Measurements from ENCODE around the gene CD244.
"Not testable (repeated sequence)": the region's sequence is repeated elsewhere in the genome, so short reads cannot be mapped to it uniquely, and the experiment has no call there.

Gene CD244

GRCh38 chr1:160789051-160789701, 73.5 kb downstream of the CD244 start:
- DNase-seq: no peak
- Histone ChIP-seq H3K23ac (ENCODE audit: low read length in 2 of 2) (no peak overlapping the region), H3K9me3 (ENCODE audit: control insufficient read depth, low read length) (peaks cover 4% of the 10 kb centered on the region), H3K4me3 (ENCODE audit: insufficient read depth in 1 of 2, low read depth in 1 of 2, low read length in 2 of 2) (no peak overlapping the region), H3K4me2 (ENCODE audit: low read length, poor library complexity, severe bottlenecking) (no peak overlapping the region), H4K91ac (ENCODE audit: low read length) (no peak overlapping the region), H3K14ac (ENCODE audit: low read length in 2 of 2) (no peak overlapping the region), H3K36me3 (ENCODE audit: control insufficient read depth in 1 of 2, insufficient read depth in 2 of 2, low read depth in 1 of 2, low read length in 2 of 2) (no peaks in the 10 kb centered on the region), H2BK5ac (ENCODE audit: low read depth, low read length, poor library complexity, severe bottlenecking) (no peak overlapping the region), H3K79me1 (replicated peaks; ENCODE audit: low read length, poor library complexity, severe bottlenecking) (no peaks in the 10 kb centered on the region), H3K27ac (ENCODE audit: low read length, poor library complexity, severe bottlenecking) (no peak overlapping the region), H3K27me3 (ENCODE audit: control insufficient read depth in 1 of 2, insufficient read depth in 1 of 2, low read length in 2 of 2) (no peaks in the 10 kb centered on the region), H3K18ac (ENCODE audit: low read depth in 1 of 2, low read length in 2 of 2) (no peak overlapping the region), H3K4me1 (ENCODE audit: control insufficient read depth, insufficient read depth, low read depth, low read length) (no peaks in the 10 kb centered on the region), H3K9ac (ENCODE audit: low read length) (no peak overlapping the region), H2BK15ac (ENCODE audit: low read depth, poor library complexity, severe bottlenecking) (no peak overlapping the region), H2AK5ac (ENCODE audit: low read length, severe bottlenecking) (no peak overlapping the region), H3K4ac (ENCODE audit: low read depth in 1 of 2, low read length in 2 of 2) (no peak overlapping the region), H2BK120ac (ENCODE audit: low read depth, low read length) (no peak overlapping the region), H2BK12ac (ENCODE audit: low read length in 2 of 2) (no peak overlapping the region), H2AFZ (ENCODE audit: low read depth, low read length) (no peak overlapping the region), H4K8ac (ENCODE audit: low read length) (no peak overlapping the region)
- 92% methylated on average over 11 of the region's 11 CpGs for WGBS

GRCh38 chr1:160782988-160783765, 79.5 kb downstream of the CD244 start:
- H2BK15ac ChIP-seq (ENCODE audit: low read depth, poor library complexity, severe bottlenecking); H3K27ac ChIP-seq (ENCODE audit: low read length, poor library complexity, severe bottlenecking); H3K9me3 ChIP-seq (ENCODE audit: control insufficient read depth, low read length); H2BK12ac ChIP-seq (ENCODE audit: low read length in 2 of 2); H3K79me1 ChIP-seq (replicated peaks; ENCODE audit: low read length, poor library complexity, severe bottlenecking); H3K4me2 ChIP-seq (ENCODE audit: low read length, poor library complexity, severe bottlenecking); DNase-seq; H3K36me3 ChIP-seq (ENCODE audit: control insufficient read depth in 1 of 2, insufficient read depth in 2 of 2, low read depth in 1 of 2, low read length in 2 of 2); H3K18ac ChIP-seq (ENCODE audit: low read depth in 1 of 2, low read length in 2 of 2); H3K4me3 ChIP-seq (ENCODE audit: insufficient read depth in 1 of 2, low read depth in 1 of 2, low read length in 2 of 2); H2BK120ac ChIP-seq (ENCODE audit: low read depth, low read length); H3K9ac ChIP-seq (ENCODE audit: low read length); H2BK5ac ChIP-seq (ENCODE audit: low read depth, low read length, poor library complexity, severe bottlenecking); H4K8ac ChIP-seq (ENCODE audit: low read length); H3K27me3 ChIP-seq (ENCODE audit: control insufficient read depth in 1 of 2, insufficient read depth in 1 of 2, low read length in 2 of 2); H4K91ac ChIP-seq (ENCODE audit: low read length); H3K14ac ChIP-seq (ENCODE audit: low read length in 2 of 2); H2AFZ ChIP-seq (ENCODE audit: low read depth, low read length); H3K4me1 ChIP-seq (ENCODE audit: control insufficient read depth, insufficient read depth, low read depth, low read length); H3K4ac ChIP-seq (ENCODE audit: low read depth in 1 of 2, low read length in 2 of 2); H3K23ac ChIP-seq (ENCODE audit: low read length in 2 of 2); H2AK5ac ChIP-seq (ENCODE audit: low read length, severe bottlenecking): not testable (repeated sequence)
- 86% methylated on average over 23 of the region's 25 CpGs for WGBS

GRCh38 chr1:160781914-160782689, 80.6 kb downstream of the CD244 start:
- no peak overlapping the region for H3K4me3 ChIP-seq (ENCODE audit: insufficient read depth in 1 of 2, low read depth in 1 of 2, low read length in 2 of 2)
- no peak overlapping the region for H2BK5ac ChIP-seq (ENCODE audit: low read depth, low read length, poor library complexity, severe bottlenecking)

DNA sequence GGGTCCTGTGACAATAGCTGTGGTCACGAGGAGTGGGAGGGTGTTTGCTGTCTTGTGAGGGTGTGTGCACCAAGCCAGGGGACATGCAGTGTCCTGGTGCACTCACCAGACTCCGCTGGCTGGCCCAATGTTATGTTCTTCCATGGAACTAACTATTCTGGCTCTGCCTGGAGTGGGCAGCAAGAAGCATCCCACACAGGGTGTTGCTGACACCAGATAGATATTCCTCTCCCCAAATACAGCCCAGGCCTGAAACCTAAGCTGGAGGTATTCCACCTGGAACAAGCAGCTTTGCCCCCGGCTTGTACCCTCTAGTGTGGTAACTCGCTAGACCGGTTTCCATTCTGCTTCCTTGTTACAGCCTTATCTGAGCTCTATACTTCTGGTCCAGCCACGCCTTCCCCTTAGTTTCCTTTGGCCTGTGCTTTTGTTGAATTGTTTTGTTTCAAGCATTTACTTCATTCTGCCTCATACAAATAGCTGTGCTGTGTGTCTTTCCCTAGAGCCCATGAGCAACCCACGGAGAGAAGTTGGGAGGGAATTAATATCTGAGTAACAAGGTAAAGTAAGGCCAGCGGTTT, 81.4 kb downstream of the CD244 start:
- Histone ChIP-seq H3K18ac (ENCODE audit: low read depth in 1 of 2, low read length in 2 of 2) (no peak overlapping the region), H3K27ac (ENCODE audit: low read length, poor library complexity, severe bottlenecking) (no peak overlapping the region), H3K4me1 (ENCODE audit: control insufficient read depth, insufficient read depth, low read depth, low read length) (no peaks in the 10 kb centered on the region), H2BK120ac (ENCODE audit: low read depth, low read length) (no peak overlapping the region), H2BK12ac (ENCODE audit: low read length in 2 of 2) (no peak overlapping the region), H3K27me3 (ENCODE audit: control insufficient read depth in 1 of 2, insufficient read depth in 1 of 2, low read length in 2 of 2) (no peaks in the 10 kb centered on the region), H4K8ac (ENCODE audit: low read length) (no peak overlapping the region), H3K4me2 (ENCODE audit: low read length, poor library complexity, severe bottlenecking) (no peak overlapping the region), H2BK15ac (ENCODE audit: low read depth, poor library complexity, severe bottlenecking) (no peak overlapping the region), H3K23ac (ENCODE audit: low read length in 2 of 2) (no peak overlapping the region), H3K9ac (ENCODE audit: low read length) (no peak overlapping the region), H3K9me3 (ENCODE audit: control insufficient read depth, low read length) (no peaks in the 10 kb centered on the region), H2AK5ac (ENCODE audit: low read length, severe bottlenecking) (no peak overlapping the region), H3K4ac (ENCODE audit: low read depth in 1 of 2, low read length in 2 of 2) (no peak overlapping the region), H3K79me1 (replicated peaks; ENCODE audit: low read length, poor library complexity, severe bottlenecking) (no peaks in the 10 kb centered on the region), H2AFZ (ENCODE audit: low read depth, low read length) (no peak overlapping the region), H2BK5ac (ENCODE audit: low read depth, low read length, poor library complexity, severe bottlenecking) (no peak overlapping the region), H3K14ac (ENCODE audit: low read length in 2 of 2) (no peak overlapping the region), H3K36me3 (ENCODE audit: control insufficient read depth in 1 of 2, insufficient read depth in 2 of 2, low read depth in 1 of 2, low read length in 2 of 2) (no peaks in the 10 kb centered on the region), H3K4me3 (ENCODE audit: insufficient read depth in 1 of 2, low read depth in 1 of 2, low read length in 2 of 2) (no peak overlapping the region), H4K91ac (ENCODE audit: low read length) (no peak overlapping the region)
- no peak for DNase-seq
- 81% methylated on average over 8 of the region's 8 CpGs for WGBS

More at GRCh38 chr1:160781914-160782689, 80.6 kb downstream of the CD244 start:
- H3K79me1 ChIP-seq (replicated peaks; ENCODE audit: low read length, poor library complexity, severe bottlenecking): no peaks in the 10 kb centered on the region
- no peaks in the 10 kb centered on the region for H3K27me3 ChIP-seq (ENCODE audit: control insufficient read depth in 1 of 2, insufficient read depth in 1 of 2, low read length in 2 of 2)
- H2BK12ac ChIP-seq (ENCODE audit: low read length in 2 of 2): no peak overlapping the region
- no peak overlapping the region for H4K91ac ChIP-seq (ENCODE audit: low read length)
- H2BK15ac ChIP-seq (ENCODE audit: low read depth, poor library complexity, severe bottlenecking): no peak overlapping the region
- WGBS: 78% methylated on average over 9 of the region's 9 CpGs
- no peak overlapping the region for H3K23ac ChIP-seq (ENCODE audit: low read length in 2 of 2)
- no peak overlapping the region for H2AK5ac ChIP-seq (ENCODE audit: low read length, severe bottlenecking)
- H3K9ac ChIP-seq (ENCODE audit: low read length): no peak overlapping the region
- H4K8ac ChIP-seq (ENCODE audit: low read length): no peak overlapping the region
- H3K4me2 ChIP-seq (ENCODE audit: low read length, poor library complexity, severe bottlenecking): no peak overlapping the region
- no peak overlapping the region for H2AFZ ChIP-seq (ENCODE audit: low read depth, low read length)
- H3K4me1 ChIP-seq (ENCODE audit: control insufficient read depth, insufficient read depth, low read depth, low read length): no peaks in the 10 kb centered on the region
- no peak overlapping the region for H3K27ac ChIP-seq (ENCODE audit: low read length, poor library complexity, severe bottlenecking)
- H3K36me3 ChIP-seq (ENCODE audit: control insufficient read depth in 1 of 2, insufficient read depth in 2 of 2, low read depth in 1 of 2, low read length in 2 of 2): no peaks in the 10 kb centered on the region
- H3K18ac ChIP-seq (ENCODE audit: low read depth in 1 of 2, low read length in 2 of 2): no peak overlapping the region
- no peak overlapping the region for H2BK120ac ChIP-seq (ENCODE audit: low read depth, low read length)
- no peaks in the 10 kb centered on the region for H3K9me3 ChIP-seq (ENCODE audit: control insufficient read depth, low read length)
- no peak overlapping the region for H3K4ac ChIP-seq (ENCODE audit: low read depth in 1 of 2, low read length in 2 of 2)
- H3K14ac ChIP-seq (ENCODE audit: low read length in 2 of 2): no peak overlapping the region
- no peak for DNase-seq

All from mesenchymal stem cell (in vitro differentiated cells and primary cell).